ENCODE measurements around the gene EIF4G1.

EIF4G1 gene

GRCh38 chr3:184371570-184372018 is 57.2 kb downstream of the EIF4G1 start:
- no peak overlapping the region for H3K4me3 ChIP-seq (ENCODE audit: low read length in 2 of 2)
- H3K27me3 ChIP-seq (ENCODE audit: control insufficient read depth in 1 of 2, insufficient read depth in 2 of 2, low read length in 2 of 2), result no peaks in the 10 kb centered on the region
- H3K4me1 ChIP-seq (ENCODE audit: control insufficient read depth, insufficient read depth, low read length), result peaks cover 11% of the 10 kb centered on the region
- H3K27ac ChIP-seq (ENCODE audit: low read length), result no peak overlapping the region
- no peak overlapping the region for H3K9ac ChIP-seq (ENCODE audit: low read length in 2 of 2)
- H3K9me3 ChIP-seq (ENCODE audit: control insufficient read depth in 2 of 2, low read length in 2 of 2), result no peaks in the 10 kb centered on the region
- H3K36me3 ChIP-seq (ENCODE audit: control insufficient read depth in 2 of 2, insufficient read depth in 2 of 2, low read length in 2 of 2), result peaks cover 9 to 15% of the 10 kb centered on the region in 2 donors

- Histone ChIP-seq H3K27ac (ENCODE audit: low read length) (no peak overlapping the region), H3K36me3 (ENCODE audit: control insufficient read depth in 2 of 2, insufficient read depth in 2 of 2, low read length in 2 of 2) (peaks cover 9% of the 10 kb centered on the region in 2 donors)
Observed at GRCh38 chr3:184372296-184372821, 58.0 kb downstream of the EIF4G1 start.

DNA sequence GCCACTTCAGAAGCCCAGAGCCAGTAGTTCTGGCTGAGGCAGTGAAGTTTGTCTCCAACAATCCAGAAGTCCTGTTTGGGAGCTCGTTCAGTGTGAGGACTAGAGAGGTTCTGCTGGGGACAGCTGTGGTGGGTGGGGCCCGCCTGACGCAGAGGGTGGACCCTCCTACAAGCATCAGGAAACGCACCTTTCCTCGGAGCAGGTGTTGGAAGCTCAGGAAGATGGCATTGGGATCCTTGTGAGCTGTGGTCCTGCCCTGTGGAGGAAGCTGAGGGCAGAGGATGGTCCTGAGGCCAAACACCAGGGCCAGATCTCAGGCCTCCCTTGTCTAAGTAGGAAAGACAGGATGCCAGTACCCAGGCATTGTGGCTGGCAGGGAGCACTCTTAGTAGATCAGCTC is 58.5 kb downstream of the EIF4G1 start:
- Histone ChIP-seq H3K9ac (ENCODE audit: low read length in 2 of 2) (no peak overlapping the region), H3K27me3 (ENCODE audit: control insufficient read depth in 1 of 2, insufficient read depth in 2 of 2, low read length in 2 of 2) (peaks cover 0 to 3% of the 10 kb centered on the region in 2 donors), H3K27ac (ENCODE audit: low read length) (no peak overlapping the region), H3K36me3 (ENCODE audit: control insufficient read depth in 2 of 2, insufficient read depth in 2 of 2, low read length in 2 of 2) (peaks cover 6 to 7% of the 10 kb centered on the region in 2 donors), H3K4me1 (ENCODE audit: control insufficient read depth, insufficient read depth, low read length) (peaks cover 15% of the 10 kb centered on the region), H3K4me3 (ENCODE audit: low read length in 2 of 2) (no peak overlapping the region), H3K9me3 (ENCODE audit: control insufficient read depth in 2 of 2, low read length in 2 of 2) (no peaks in the 10 kb centered on the region)

More at GRCh38 chr3:184372296-184372821, 58.0 kb downstream of the EIF4G1 start:
- Histone ChIP-seq H3K27me3 (ENCODE audit: control insufficient read depth in 1 of 2, insufficient read depth in 2 of 2, low read length in 2 of 2) (no peaks in the 10 kb centered on the region), H3K4me3 (ENCODE audit: low read length in 2 of 2) (no peak overlapping the region), H3K4me1 (ENCODE audit: control insufficient read depth, insufficient read depth, low read length) (peaks cover 11% of the 10 kb centered on the region), H3K9ac (ENCODE audit: low read length in 2 of 2) (no peak overlapping the region), H3K9me3 (ENCODE audit: control insufficient read depth in 2 of 2, low read length in 2 of 2) (no peaks in the 10 kb centered on the region)

GRCh38 chr3:184373422-184373821 is 59.0 kb downstream of the EIF4G1 start:
- Histone ChIP-seq H3K4me1 (ENCODE audit: control insufficient read depth, insufficient read depth, low read length) (peaks cover 20% of the 10 kb centered on the region), H3K4me3 (ENCODE audit: low read length in 2 of 2) (no peak overlapping the region), H3K36me3 (ENCODE audit: control insufficient read depth in 2 of 2, insufficient read depth in 2 of 2, low read length in 2 of 2) (peaks cover under 1 to 3% of the 10 kb centered on the region in 2 donors), H3K9ac (ENCODE audit: low read length in 2 of 2) (peak overlapping the region in 1 of 2 donors; percentile 13), H3K27ac (ENCODE audit: low read length) (no peak overlapping the region), H3K9me3 (ENCODE audit: control insufficient read depth in 2 of 2, low read length in 2 of 2) (no peaks in the 10 kb centered on the region), H3K27me3 (ENCODE audit: control insufficient read depth in 1 of 2, insufficient read depth in 2 of 2, low read length in 2 of 2) (peaks cover 0 to 8% of the 10 kb centered on the region in 2 donors)

DNA sequence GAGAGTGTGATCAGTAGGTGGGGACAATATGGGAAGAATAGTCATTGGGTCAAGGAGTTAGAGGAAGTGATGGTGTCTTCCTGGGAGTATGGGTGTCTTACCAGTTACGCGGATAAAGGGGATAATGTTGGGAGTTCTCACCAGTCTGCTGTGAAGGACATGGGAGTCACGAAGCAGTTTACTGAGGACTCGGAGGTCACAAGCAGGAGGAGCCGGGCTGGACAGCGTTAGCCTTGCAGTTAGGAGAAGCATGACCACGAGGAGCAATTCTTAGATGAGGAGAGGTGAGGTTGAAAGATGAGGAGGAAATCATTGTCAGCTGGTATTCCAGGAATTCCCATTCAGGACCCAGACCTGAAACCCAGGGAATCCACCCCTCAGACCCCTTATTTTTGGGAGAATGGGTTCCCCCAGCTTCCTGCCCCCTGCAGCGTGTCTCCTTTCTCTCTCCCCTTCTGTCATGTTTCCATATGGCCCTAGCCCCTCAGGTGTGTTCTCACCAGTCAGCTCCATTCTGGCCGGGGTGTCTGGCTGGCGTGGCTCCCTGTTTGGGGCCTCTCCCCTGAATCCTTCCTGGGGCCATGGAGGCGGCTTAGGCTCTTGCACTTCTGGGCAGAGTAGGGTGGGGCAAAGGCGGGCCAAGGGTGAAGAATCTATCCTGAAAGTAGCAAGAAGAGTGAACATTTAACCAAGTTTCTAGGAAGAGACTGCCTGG is 61.5 kb downstream of the EIF4G1 start:
- Histone ChIP-seq H3K27ac (ENCODE audit: low read length) (no peak overlapping the region), H3K4me3 (ENCODE audit: low read length in 2 of 2) (no peak overlapping the region), H3K4me1 (ENCODE audit: control insufficient read depth, insufficient read depth, low read length) (peaks cover 31% of the 10 kb centered on the region), H3K27me3 (ENCODE audit: control insufficient read depth in 1 of 2, insufficient read depth in 2 of 2, low read length in 2 of 2) (peaks cover 0 to 14% of the 10 kb centered on the region in 2 donors), H3K9me3 (ENCODE audit: control insufficient read depth in 2 of 2, low read length in 2 of 2) (no peaks in the 10 kb centered on the region), H3K9ac (ENCODE audit: low read length in 2 of 2) (no peak overlapping the region), H3K36me3 (ENCODE audit: control insufficient read depth in 2 of 2, insufficient read depth in 2 of 2, low read length in 2 of 2) (no peaks in the 10 kb centered on the region)

- no peak overlapping the region for H3K9ac ChIP-seq (ENCODE audit: low read length in 2 of 2)
- H3K36me3 ChIP-seq (ENCODE audit: control insufficient read depth in 2 of 2, insufficient read depth in 2 of 2, low read length in 2 of 2), result no peaks in the 10 kb centered on the region
- peaks cover 33% of the 10 kb centered on the region for H3K4me1 ChIP-seq (ENCODE audit: control insufficient read depth, insufficient read depth, low read length)
- H3K9me3 ChIP-seq (ENCODE audit: control insufficient read depth in 2 of 2, low read length in 2 of 2), result no peaks in the 10 kb centered on the region
- no peak overlapping the region for H3K27ac ChIP-seq (ENCODE audit: low read length)
- H3K27me3 ChIP-seq (ENCODE audit: control insufficient read depth in 1 of 2, insufficient read depth in 2 of 2, low read length in 2 of 2), result peaks cover 2 to 19% of the 10 kb centered on the region in 2 donors
- no peak overlapping the region for H3K4me3 ChIP-seq (ENCODE audit: low read length in 2 of 2)
Observed at GRCh38 chr3:184377374-184377773, 63.0 kb downstream of the EIF4G1 start.

GRCh38 chr3:184377882-184378445 is 63.6 kb downstream of the EIF4G1 start, which contains the start of gene THPO:
TSS of gene THPO (minus strand) at chr3:184378207. CDS start at chr3:184376259, 1,948 bp downstream.
- peaks cover 33% of the 10 kb centered on the region for H3K4me1 ChIP-seq (ENCODE audit: control insufficient read depth, insufficient read depth, low read length)
- peak within 1 kb of the TSS; percentile 53 for H3K27ac ChIP-seq (ENCODE audit: low read length)
- H3K36me3 ChIP-seq (ENCODE audit: control insufficient read depth in 2 of 2, insufficient read depth in 2 of 2, low read length in 2 of 2), result no peaks in the 10 kb centered on the region
- H3K4me3 ChIP-seq (ENCODE audit: low read length in 2 of 2), result peak within 1 kb of the TSS in 1 of 2 donors; percentile 65
- no peaks in the 10 kb centered on the region for H3K9me3 ChIP-seq (ENCODE audit: control insufficient read depth in 2 of 2, low read length in 2 of 2)
- H3K9ac ChIP-seq (ENCODE audit: low read length in 2 of 2), result peak within 1 kb of the TSS; percentile 54 to 79
- H3K27me3 ChIP-seq (ENCODE audit: control insufficient read depth in 1 of 2, insufficient read depth in 2 of 2, low read length in 2 of 2), result peaks cover 2 to 19% of the 10 kb centered on the region in 2 donors

DNA sequence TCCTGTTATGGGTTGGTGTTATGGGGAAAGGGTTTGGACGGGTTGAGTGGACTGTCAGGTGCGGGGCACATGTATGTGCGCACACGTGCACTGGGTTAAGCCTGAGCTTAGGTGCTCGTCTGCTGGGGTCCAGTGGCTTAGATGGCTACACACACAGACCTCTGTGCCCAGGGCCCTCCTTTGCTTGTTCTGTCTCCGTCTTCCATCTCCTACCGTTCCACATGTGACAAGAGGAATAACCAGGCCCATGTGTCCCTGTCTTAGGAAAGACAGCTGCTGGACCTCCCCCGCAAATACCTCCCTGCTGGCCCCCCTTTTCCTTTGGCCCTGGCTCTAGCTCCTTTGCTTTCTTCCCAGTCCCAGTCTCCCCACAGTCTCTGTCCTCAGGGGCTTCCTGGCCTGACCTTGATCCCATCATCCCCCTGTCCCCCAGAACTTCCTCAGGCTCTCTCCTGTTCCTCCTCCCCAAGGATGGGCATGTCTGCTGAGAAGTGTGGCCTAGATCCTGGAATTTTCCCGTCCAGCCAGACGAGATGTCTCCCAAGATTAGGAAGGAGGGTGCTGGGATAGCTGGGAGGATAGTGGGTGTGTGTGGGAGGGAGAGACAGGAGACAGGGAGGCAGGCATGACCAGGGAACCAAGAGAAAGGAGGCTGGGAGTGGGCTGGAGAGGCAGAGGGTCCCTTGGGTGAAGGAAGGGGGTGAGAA is 64.4 kb downstream of the EIF4G1 start:
- Histone ChIP-seq H3K4me3 (ENCODE audit: low read length in 2 of 2) (peak overlapping the region in 1 of 2 donors; percentile 65), H3K9me3 (ENCODE audit: control insufficient read depth in 2 of 2, low read length in 2 of 2) (no peaks in the 10 kb centered on the region), H3K36me3 (ENCODE audit: control insufficient read depth in 2 of 2, insufficient read depth in 2 of 2, low read length in 2 of 2) (no peaks in the 10 kb centered on the region), H3K27me3 (ENCODE audit: control insufficient read depth in 1 of 2, insufficient read depth in 2 of 2, low read length in 2 of 2) (peaks cover 2 to 19% of the 10 kb centered on the region in 2 donors), H3K27ac (ENCODE audit: low read length) (peak overlapping the region; percentile 53), H3K4me1 (ENCODE audit: control insufficient read depth, insufficient read depth, low read length) (peaks cover 33% of the 10 kb centered on the region), H3K9ac (ENCODE audit: low read length in 2 of 2) (peak overlapping the region; percentile 54 to 79)

GRCh38 chr3:184379358-184380184 is 65.2 kb downstream of the EIF4G1 start, which contains the start of gene CHRD:
TSS of gene CHRD (plus strand) at chr3:184380054. CDS start at chr3:184380319, 265 bp downstream.
- H3K4me1 ChIP-seq (ENCODE audit: control insufficient read depth, insufficient read depth, low read length), result peaks cover 33% of the 10 kb centered on the region
- H3K9ac ChIP-seq (ENCODE audit: low read length in 2 of 2), result peak within 1 kb of the TSS; percentile 54 to 79
- no peaks in the 10 kb centered on the region for H3K36me3 ChIP-seq (ENCODE audit: control insufficient read depth in 2 of 2, insufficient read depth in 2 of 2, low read length in 2 of 2)
- H3K27ac ChIP-seq (ENCODE audit: low read length), result peak within 1 kb of the TSS; percentile 53
- H3K9me3 ChIP-seq (ENCODE audit: control insufficient read depth in 2 of 2, low read length in 2 of 2), result no peaks in the 10 kb centered on the region
- H3K4me3 ChIP-seq (ENCODE audit: low read length in 2 of 2), result peak within 1 kb of the TSS; percentile 65 to 74
- H3K27me3 ChIP-seq (ENCODE audit: control insufficient read depth in 1 of 2, insufficient read depth in 2 of 2, low read length in 2 of 2), result peaks cover 2 to 19% of the 10 kb centered on the region in 2 donors

DNA sequence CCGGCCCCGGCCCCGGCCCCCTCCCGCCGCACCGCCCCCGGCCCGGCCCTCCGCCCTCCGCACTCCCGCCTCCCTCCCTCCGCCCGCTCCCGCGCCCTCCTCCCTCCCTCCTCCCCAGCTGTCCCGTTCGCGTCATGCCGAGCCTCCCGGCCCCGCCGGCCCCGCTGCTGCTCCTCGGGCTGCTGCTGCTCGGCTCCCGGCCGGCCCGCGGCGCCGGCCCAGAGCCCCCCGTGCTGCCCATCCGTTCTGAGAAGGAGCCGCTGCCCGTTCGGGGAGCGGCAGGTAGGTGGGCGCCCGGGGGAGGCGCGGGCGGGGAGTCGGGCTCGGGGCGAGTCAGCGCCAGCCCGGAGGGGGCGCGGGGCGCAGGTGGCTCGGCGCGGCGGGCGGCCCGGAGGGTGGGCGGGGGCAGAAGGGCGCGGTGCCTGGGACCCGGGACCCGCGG is 65.8 kb downstream of the EIF4G1 start:
- no peak overlapping the region for H3K27ac ChIP-seq (ENCODE audit: low read length)
- peaks cover 2 to 19% of the 10 kb centered on the region in 2 donors for H3K27me3 ChIP-seq (ENCODE audit: control insufficient read depth in 1 of 2, insufficient read depth in 2 of 2, low read length in 2 of 2)
- H3K4me1 ChIP-seq (ENCODE audit: control insufficient read depth, insufficient read depth, low read length), result peaks cover 33% of the 10 kb centered on the region
- H3K9ac ChIP-seq (ENCODE audit: low read length in 2 of 2), result no peak overlapping the region
- H3K4me3 ChIP-seq (ENCODE audit: low read length in 2 of 2), result peak overlapping the region; percentile 65 to 74
- no peaks in the 10 kb centered on the region for H3K36me3 ChIP-seq (ENCODE audit: control insufficient read depth in 2 of 2, insufficient read depth in 2 of 2, low read length in 2 of 2)
- no peaks in the 10 kb centered on the region for H3K9me3 ChIP-seq (ENCODE audit: control insufficient read depth in 2 of 2, low read length in 2 of 2)

All from stomach smooth muscle (tissue), 2 donors.